WTC11 (cell line): Measurements from ENCODE around the gene GPX8. TPM values are rescaled to one million over a fixed set of nuclear protein-coding genes. Genes with fewer than 3 reads are reported as not detected.

ENCODE experiments used
- ATAC-seq: fragments of 200-7000 bp; cut with Tn5 transposase; 2 replicates; pipeline ENCODE4 v1.10.0; 2021; ENCODE audit warnings: mild to moderate bottlenecking, moderate library complexity
- CTCF ChIA-PET: fragments of 300-600 bp; sonication (Branson Sonifier 250); formaldehyde crosslinking; loops from one replicate; lab custom pipeline; 2021; ENCODE audit warnings: antibody characterized with exemption; lab: Charles Lee
- POLR2A ChIA-PET: fragments of 350-600 bp; sonication (Branson Sonifier 250); formaldehyde crosslinking; loops from one replicate; lab custom pipeline; 2021; ENCODE audit warnings: antibody characterized with exemption; lab: Charles Lee
- DNase-seq: peaks from one replicate; pipeline ENCODE4 v3.0.0; 2021; ENCODE audit warnings: low spot score
- H3K27ac Mint-ChIP-seq: 2 replicates; pipeline ENCODE4 v1.8.0; 2021; ENCODE audit warnings: mixed read lengths
- H3K27me3 Mint-ChIP-seq: 2 replicates; pipeline ENCODE4 v1.8.0; 2021; ENCODE audit warnings: low read depth, mild to moderate bottlenecking, moderate library complexity, mixed read lengths
- H3K36me3 Mint-ChIP-seq: 2 replicates; pipeline ENCODE4 v1.8.0; 2021; ENCODE audit warnings: mixed read lengths
- H3K4me1 Mint-ChIP-seq: 2 replicates; pipeline ENCODE4 v1.8.0; 2022; ENCODE audit warnings: mixed read lengths
- H3K4me3 Mint-ChIP-seq: 2 replicates; pipeline ENCODE4 v1.8.0; 2021; ENCODE audit warnings: mild to moderate bottlenecking, moderate library complexity, mixed read lengths
- H3K9me3 Mint-ChIP-seq: 2 replicates; pipeline ENCODE4 v1.8.0; 2021; ENCODE audit warnings: mixed read lengths
- ATF2 ChIP-seq: sonication (generic); formaldehyde crosslinking; IDR thresholded peaks from 2 replicates; pipeline ENCODE4 v1.8.1; 2022; ENCODE audit warnings: low read depth, missing genetic modification reagents, borderline replicate concordance
- CBFB ChIP-seq: sonication (generic); formaldehyde crosslinking; IDR thresholded peaks from 2 replicates; pipeline ENCODE4 v1.8.1; 2022; ENCODE audit warnings: mild to moderate bottlenecking, low read depth, missing genetic modification reagents
- CREM ChIP-seq: sonication (generic); formaldehyde crosslinking; IDR thresholded peaks from 2 replicates; pipeline ENCODE4 v1.8.1; 2022; ENCODE audit warnings: mild to moderate bottlenecking, missing genetic modification reagents, moderate library complexity
- CTCF ChIP-seq: fragments of 200-600 bp; IDR thresholded peaks from 2 replicates; pipeline ENCODE4 v1.8.0; 2022; ENCODE audit warnings: antibody characterized with exemption
- E2F4 ChIP-seq: sonication (generic); formaldehyde crosslinking; IDR thresholded peaks from 2 replicates; pipeline ENCODE4 v1.8.1; 2022; ENCODE audit warnings: low read depth, mild to moderate bottlenecking, moderate library complexity, missing genetic modification reagents, borderline replicate concordance
- FOXJ3 ChIP-seq: sonication (generic); formaldehyde crosslinking; IDR thresholded peaks from 2 replicates; pipeline ENCODE4 v1.9.0; 2021; ENCODE audit warnings: missing genetic modification reagents, mild to moderate bottlenecking, borderline replicate concordance
- HMGA2 ChIP-seq: fragments of 250-450 bp; sonication (Bioruptor Pico); IDR thresholded peaks from 2 replicates; pipeline ENCODE4 v1.4.0; 2021; ENCODE audit warnings: mild to moderate bottlenecking, moderate library complexity
- MLX ChIP-seq: sonication (generic); formaldehyde crosslinking; IDR thresholded peaks from 2 replicates; pipeline ENCODE4 v1.8.1; 2023; ENCODE audit warnings: mild to moderate bottlenecking, missing genetic modification reagents, moderate library complexity
- NFE2L1 ChIP-seq: sonication (generic); formaldehyde crosslinking; IDR thresholded peaks from 2 replicates; pipeline ENCODE4 v1.8.1; 2023; ENCODE audit warnings: missing genetic modification reagents
- NR3C1 ChIP-seq: sonication (generic); formaldehyde crosslinking; conservative IDR thresholded peaks from 2 replicates; pipeline ENCODE4 v1.8.1; 2023; ENCODE audit warnings: low read depth, mild to moderate bottlenecking, missing genetic modification reagents
- PREB ChIP-seq: sonication (generic); formaldehyde crosslinking; IDR thresholded peaks from 2 replicates; pipeline ENCODE4 v1.8.1; 2022; ENCODE audit warnings: mild to moderate bottlenecking, missing genetic modification reagents, moderate library complexity, borderline replicate concordance
- SMAD3 ChIP-seq: sonication (generic); formaldehyde crosslinking; IDR thresholded peaks from 2 replicates; pipeline ENCODE4 v1.8.0; 2022; ENCODE audit warnings: missing genetic modification reagents, mild to moderate bottlenecking, borderline replicate concordance
- SMAD4 ChIP-seq: sonication (generic); formaldehyde crosslinking; IDR thresholded peaks from 2 replicates; pipeline ENCODE4 v1.8.0; 2022; ENCODE audit warnings: mild to moderate bottlenecking, missing genetic modification reagents
- SP1 ChIP-seq: sonication (generic); formaldehyde crosslinking; conservative IDR thresholded peaks from 2 replicates; pipeline ENCODE4 v1.8.1; 2022; ENCODE audit warnings: missing genetic modification reagents
- TEAD1 ChIP-seq: sonication (generic); formaldehyde crosslinking; IDR thresholded peaks from 2 replicates; pipeline ENCODE4 v1.8.0; 2022; ENCODE audit warnings: mild to moderate bottlenecking, missing genetic modification reagents
- USF2 ChIP-seq: sonication (generic); formaldehyde crosslinking; IDR thresholded peaks from 2 replicates; pipeline ENCODE4 v1.8.1; 2023; ENCODE audit warnings: mild to moderate bottlenecking, missing genetic modification reagents, moderate library complexity
- ZNF121 ChIP-seq: sonication (generic); formaldehyde crosslinking; IDR thresholded peaks from 2 replicates; pipeline ENCODE4 v1.8.0; 2023; ENCODE audit warnings: missing genetic modification reagents
- ZNF232 ChIP-seq: sonication (generic); formaldehyde crosslinking; IDR thresholded peaks from 2 replicates; pipeline ENCODE4 v1.8.0; 2022; ENCODE audit warnings: mild to moderate bottlenecking, missing genetic modification reagents
- total RNA-seq: library from RNA; stranded (reverse); gene quantifications from 3 replicates; pipeline ENCODE4 v1.2.3, GENCODE V29; 2021

The GPX8 gene
- total RNA-seq, 1 experiment from 2014 or later = 39.2 TPM

DNA sequence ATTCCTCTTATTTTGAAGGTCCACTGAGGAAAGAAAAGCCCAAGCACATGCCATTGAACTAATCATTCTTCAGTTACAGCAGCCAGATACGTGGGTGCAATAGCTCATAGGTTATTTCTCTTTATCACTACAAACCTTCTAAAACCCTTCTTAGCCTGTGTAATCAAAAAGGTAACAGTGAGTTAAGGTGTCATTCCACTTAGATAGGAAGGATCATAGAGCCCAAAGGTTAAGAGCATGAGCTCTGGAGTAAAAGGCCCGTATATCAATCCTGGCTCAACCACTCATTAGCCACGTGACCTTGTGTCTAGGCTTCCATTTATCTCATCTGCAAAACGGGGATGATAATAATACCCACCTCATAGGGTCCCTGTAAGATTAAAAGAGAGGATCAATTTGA lies 2.7 kb downstream of the GPX8 start (continued):
- TF ChIP-seq E2F4 (no peak), PREB (CRISPR knock-in tag) (no peak), SMAD4 (CRISPR knock-in tag) (no peak), ZNF121 (CRISPR knock-in tag) (no peak), SP1 (no peak), TEAD1 (CRISPR knock-in tag) (no peak), SMAD3 (CRISPR knock-in tag) (no peak), NFE2L1 (CRISPR knock-in tag) (no peak), USF2 (CRISPR knock-in tag) (no peak), CBFB (no peak)

- Mint-ChIP-seq H3K9me3 (no peaks in the 10 kb centered on the region), H3K27me3 (peaks cover 58% of the 10 kb centered on the region), H3K27ac (no peak overlapping the region), H3K4me1 (peaks cover 27% of the 10 kb centered on the region), H3K36me3 (no peaks in the 10 kb centered on the region), H3K4me3 (no peak overlapping the region)
- ATAC-seq = no peak
- CTCF ChIA-PET = interaction anchor here (0.5 to 3.8 kb wide), 13 partner anchors 12 to 1038 kb away, joined by 3 to 48 read pairs (median 4); partner anchors contain the start of genes CCNO, GPX8 and MCIDAS
- TF ChIP-seq NR3C1 (CRISPR knock-in tag) (no peak), CREM (CRISPR knock-in tag) (no peak), HMGA2 (CRISPR knock-in tag) (no peak)
- DNase-seq = no peak
- POLR2A ChIA-PET = no interaction called here
Measured at GRCh38 chr5:55171471-55171870, 11.5 kb downstream of the GPX8 start.

GRCh38 chr5:55172051-55172899 lies 12.3 kb downstream of the GPX8 start:
- CTCF ChIA-PET = interaction anchor here (0.5 to 3.8 kb wide), 15 partner anchors 13 to 1037 kb away, joined by 3 to 48 read pairs (median 4); partner anchors contain the start of genes CCNO, GPX8 and MCIDAS
- no peaks in the 10 kb centered on the region for H3K9me3 Mint-ChIP-seq
- ATAC-seq (peak; percentile 9), DNase-seq (peak; percentile 26)
- H3K27me3 Mint-ChIP-seq = peaks cover 66% of the 10 kb centered on the region
- H3K4me1 Mint-ChIP-seq = peaks cover 33% of the 10 kb centered on the region
- no peak overlapping the region for H3K27ac Mint-ChIP-seq
- peak overlapping the region; percentile 74 for H3K4me3 Mint-ChIP-seq
- POLR2A ChIA-PET = interaction anchor here (1.0 kb wide), 1 partner anchor 10 kb away, joined by 3 read pairs; no protein-coding TSS in a partner anchor
- TF ChIP-seq MLX (CRISPR knock-in tag) (no peak), FOXJ3 (CRISPR knock-in tag) (no peak), ZNF232 (CRISPR knock-in tag) (0 out of 2 replicates have a peak, but pooled peaks have one; percentile 31), SMAD4 (CRISPR knock-in tag) (no peak), CTCF (peak; percentile 56), ATF2 (CRISPR knock-in tag) (no peak), SMAD3 (CRISPR knock-in tag) (no peak)
- no peaks in the 10 kb centered on the region for H3K36me3 Mint-ChIP-seq
